SKM-1 treated with dmso at 0.1 percent for 144 hours (cell line): ENCODE measurements around the gene MAN1B1.
"Not testable (repeated sequence)": the region's sequence is repeated elsewhere in the genome, so short reads cannot be mapped to it uniquely, and the experiment has no call there.

Experiments used
- DNase-seq: peaks from one replicate; lab custom pipeline; 2025; ENCODE audit not compliant: unreplicated experiment; lab: John Stamatoyannopoulos, UW

The MAN1B1 gene

DNA sequence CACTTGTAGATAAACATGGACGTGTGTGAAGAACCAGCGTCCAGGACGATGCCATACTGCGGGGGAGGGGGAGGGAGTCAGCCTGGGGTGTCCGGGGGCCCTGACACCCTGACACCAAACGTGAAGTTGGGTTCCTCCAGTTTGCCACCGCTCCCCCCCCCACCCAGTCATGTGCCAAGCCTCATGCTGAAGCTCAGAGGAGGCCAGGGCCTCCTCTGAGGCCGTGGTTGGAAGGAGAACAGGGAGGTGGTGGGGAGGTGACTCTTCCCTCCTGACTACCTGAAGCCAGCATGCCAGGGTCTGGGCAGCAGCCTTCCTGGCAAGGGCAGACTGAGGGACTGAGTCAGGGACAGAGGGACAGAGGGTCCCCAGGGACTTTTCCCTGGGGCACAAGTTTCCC is 34.5 kb upstream of the MAN1B1 start:
- DNase-seq = no peak

DNA sequence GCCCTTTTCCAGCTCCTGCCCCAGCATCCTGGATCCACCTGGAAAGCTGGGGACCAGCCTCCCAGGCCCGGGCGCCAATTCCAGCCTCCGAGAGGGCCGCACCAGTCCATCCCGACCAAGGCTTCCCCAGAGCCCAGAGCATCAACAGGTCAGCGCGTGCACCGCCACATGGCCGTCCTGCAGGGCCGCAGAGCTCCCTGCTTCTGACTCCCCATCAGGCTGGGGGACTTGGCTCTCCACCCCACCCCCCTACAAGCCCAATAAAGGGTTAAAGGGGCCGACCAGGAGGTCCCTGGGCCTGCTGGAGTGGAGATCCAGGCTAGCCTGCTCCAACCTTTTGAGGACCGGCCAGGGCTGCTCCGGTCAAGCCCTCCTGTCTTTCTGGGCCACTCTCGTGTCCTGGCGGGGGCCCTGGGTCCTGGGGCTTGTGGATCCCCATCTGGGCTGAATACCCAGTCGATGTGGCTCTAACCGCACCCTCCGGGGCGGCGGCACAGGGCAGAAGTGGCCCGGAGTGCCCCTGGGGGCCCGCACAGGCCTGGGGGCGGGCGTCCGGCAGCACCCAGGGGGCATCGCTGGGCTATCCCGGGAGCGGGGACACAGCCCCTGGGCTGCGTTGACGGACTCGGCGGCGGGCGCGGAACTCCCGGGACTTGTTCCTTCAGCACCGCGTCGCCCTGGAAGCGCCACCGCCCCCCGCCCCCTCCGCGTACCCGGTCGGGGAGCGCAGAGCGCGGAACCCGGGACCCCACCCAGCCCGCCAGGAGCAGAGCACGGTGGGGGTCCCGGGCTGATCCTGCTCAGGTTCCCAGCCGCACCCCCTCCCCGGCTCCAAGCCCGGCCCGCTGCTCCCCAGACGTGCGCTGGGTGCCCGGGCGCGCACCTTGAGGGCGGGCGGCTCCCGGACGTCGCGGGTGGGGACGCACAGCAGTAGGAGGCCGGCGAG is 33.5 kb upstream of the MAN1B1 start:
- no peak for DNase-seq

DNA sequence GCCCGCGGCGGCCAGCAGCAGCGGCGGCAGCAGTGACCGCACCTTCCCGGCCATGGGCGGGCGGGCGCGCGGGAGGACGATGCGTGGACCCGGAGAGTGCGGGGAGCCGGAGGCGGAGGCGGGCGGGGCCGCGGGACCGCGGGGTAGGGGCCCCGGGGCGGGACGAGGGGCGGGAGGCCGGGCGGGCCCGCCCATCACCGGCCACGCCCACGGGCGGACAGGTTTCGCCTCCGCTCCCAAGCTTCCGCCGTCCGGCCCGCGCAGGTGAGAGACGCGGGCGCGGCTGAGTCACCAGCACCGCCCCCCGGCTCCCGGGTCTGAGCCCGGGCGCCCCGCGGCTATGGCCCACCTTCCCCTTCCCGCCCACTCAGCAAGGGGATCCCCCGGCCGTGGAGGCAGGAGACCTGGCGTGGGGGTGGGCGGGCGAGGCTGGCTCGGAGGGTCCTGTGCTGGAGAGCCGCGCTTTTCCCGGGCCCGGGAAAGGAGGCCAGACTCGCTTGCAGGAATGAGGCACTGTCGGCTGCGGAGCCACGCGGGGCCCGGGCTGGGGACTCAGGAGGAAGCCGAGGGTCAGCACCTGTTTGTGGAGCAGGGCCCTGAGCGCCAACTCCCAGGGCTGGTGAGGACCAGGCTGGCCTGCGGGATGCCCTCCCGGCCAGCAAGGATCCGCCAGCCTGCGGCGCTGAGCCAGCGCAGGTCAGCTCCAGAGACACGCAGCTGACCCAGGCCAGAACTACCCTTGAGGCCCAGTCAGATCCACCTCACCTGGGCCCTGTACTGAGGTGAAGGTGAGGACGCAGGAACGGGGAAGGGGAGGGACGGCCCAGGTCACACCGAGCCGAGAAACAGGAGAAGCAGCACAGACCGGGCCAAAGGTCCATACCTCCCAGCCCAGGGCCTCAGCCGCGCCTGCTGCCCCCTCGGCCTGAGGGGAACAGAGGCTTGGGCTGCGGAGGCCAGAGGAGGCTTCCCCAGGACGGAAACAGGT is 32.5 kb upstream of the MAN1B1 start, which contains the start of gene ENTPD2:
Gene ENTPD2, minus strand, starts transcription at position 118 of the 988 bp plus-strand sequence. Its CDS starts 64 bp downstream, at position 54.
- DNase-seq = no peak

DNA sequence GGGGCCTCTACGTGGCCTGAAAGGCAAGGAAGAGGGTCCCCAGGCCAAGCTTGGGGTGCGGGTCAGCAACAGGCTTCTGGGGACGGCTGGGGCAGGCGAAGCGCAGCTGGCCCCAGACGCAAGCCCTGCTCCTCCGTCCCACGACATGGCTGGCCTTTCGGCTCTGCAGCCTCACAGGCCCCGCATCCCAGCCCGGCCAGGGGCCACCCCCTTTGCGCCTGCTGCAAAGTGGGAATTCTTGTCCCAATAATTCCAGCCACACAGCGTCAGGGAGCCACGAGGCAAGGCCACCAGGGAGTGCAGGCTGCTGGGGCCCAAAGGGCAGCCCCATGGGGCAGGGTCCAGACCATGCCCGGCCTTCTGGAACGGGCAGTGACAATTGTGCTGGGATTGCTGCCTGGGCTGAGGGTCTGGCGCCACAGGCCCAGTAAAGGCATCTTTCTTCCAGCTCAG is 31.8 kb upstream of the MAN1B1 start:
- DNase-seq = no peak

DNA sequence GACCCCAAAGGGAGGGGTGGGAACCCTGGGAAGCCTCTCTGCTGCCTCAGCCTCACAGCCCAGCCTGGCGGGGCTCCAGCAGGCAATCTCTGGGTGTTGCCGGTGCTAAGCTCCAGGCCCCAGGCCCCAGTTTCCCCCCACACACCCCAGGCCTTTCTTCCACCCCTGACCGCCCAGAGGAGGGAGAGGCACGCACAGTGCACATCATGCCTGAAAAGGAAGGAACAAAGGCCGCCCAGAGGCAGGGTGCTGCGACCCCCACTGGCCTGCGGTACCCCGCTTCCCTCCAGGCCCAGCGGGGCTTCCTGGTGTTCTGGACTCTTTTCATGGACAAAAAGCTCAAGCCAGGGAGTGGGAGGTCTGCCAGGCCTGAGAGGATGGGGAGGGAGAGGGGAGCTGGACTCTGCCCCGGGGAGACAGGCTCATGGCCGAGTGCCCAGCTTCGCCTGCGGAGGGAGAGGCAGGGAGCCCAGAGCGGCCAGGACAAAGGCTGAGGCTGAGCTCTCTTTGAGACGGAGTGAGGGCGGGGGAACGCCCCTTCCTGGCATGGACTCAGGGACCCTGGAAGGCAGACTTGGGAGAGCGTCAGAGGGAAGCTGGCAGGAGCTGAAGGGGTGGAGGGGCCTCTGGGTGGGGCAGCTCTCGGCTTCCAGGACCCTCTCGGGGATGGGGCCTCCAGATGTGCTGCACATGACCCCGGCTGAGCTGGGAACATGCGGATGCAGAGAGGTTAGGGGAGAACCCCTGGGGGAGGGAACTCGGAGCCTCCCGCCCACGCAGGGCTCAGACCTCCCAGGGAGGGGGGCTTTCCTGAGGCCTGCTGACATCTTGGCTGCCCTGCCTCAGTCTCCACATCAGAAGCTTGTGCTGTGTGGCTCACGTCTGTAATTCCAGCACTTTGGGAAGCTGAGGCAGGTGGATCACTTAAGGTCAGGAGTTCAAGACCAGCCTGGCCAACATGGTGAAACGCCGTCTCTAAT is 31.1 kb upstream of the MAN1B1 start:
- no peak for DNase-seq

DNA sequence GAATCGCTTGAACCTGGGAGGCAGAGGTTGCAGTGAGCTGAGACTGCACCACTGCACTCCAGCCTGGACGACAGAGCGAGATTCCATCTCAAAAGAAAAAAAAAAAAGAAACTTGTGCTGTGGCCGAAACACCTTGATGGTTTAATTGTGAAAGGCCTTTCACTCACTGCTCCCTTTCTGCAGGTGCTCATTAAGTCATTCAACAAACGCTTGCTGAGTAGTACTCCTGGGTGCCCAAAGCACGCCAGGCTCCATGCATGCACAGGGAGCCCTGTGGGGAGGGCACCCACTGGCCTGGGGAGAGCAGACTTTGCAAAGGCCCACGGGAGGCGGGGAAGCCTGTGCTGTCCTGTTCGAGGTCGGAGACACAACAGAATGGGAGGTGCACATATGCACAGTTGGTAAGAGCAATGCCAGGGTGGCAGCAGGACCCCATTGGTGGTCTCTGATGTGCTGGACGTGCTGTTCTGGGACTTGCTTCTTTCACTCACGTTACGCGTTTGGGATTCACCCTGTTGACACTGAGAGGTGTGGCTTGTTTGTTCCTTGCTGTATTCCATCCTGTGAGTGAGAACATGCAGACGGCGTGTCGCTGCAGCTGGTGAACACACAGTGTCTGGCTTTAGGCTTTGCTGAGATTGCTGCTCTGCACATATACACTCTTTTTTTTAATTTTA is 29.9 kb upstream of the MAN1B1 start:
- DNase-seq = no peak

DNA sequence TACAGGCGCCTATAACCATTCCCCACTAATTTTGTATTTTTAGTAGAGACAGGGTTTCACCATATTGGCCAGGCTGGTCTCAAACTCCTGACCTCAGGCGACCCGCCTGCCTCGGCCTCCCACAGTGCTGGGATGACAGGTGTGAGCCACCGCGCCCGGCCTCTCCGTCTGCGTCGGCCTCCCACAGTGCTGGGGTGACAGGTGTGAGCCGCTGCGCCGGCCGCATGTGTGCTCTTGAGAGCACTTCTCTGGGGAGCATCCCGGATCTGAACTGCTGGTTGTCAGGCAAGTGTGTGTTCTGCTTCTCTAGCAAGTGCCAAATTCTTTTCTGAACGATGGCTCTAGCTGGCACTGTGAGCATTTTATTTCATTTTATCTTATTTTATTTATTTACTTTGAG is 29.2 kb upstream of the MAN1B1 start:
- no peak for DNase-seq

DNA sequence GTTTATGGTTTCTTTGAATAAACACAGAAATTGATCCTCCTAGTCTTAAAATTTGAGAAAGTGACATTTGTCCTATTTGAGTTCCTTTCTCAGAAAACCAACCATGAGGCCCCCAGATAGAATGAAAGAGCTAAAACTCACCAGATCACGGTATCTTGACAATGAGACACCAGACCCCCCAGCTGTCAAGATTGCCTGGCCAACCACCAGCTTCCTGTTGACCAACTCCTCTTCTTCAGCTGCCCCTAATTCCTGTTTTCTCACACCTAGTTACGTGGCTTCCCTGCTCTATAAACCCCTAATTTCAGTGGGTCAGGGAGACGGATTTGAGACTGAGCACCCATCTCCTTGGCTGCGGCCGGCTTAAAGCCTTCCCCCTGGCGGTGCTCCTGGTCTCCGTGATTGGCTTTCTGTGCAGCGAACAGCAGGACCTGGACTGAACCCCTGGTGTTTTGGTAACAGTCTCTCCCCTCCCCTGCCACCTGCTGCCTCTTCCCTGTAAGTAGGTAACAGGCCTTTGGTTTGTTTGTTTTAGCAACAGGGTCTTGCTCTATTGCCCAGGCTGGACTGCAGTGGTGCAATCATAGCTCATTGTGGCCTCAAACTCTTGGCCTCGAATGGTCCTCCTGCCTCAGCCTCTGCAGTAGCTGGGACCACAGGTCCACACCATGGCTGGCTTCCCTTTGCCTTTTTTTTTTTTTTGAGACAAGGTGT is 28.1 kb upstream of the MAN1B1 start:
- no peak for DNase-seq

DNA sequence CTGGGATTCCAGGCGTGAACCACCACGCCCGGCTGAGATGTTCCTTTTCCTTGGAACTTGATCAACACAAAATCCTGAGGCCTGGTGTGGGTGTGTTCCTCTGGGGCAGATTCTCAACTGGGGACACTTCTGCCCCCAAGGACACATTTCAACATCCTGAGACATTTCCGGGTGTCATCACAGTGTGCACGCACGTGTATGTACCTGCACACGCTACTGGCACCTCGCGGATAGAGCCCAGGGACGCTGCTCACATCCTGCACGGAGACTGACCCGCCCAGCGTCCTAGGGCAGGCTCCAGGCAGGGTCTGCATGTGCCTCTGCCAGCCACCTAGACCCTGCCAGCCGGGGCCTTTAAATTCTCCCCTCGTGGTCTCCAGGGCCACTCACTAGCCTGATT is 24.4 kb upstream of the MAN1B1 start:
- DNase-seq = no peak

DNA sequence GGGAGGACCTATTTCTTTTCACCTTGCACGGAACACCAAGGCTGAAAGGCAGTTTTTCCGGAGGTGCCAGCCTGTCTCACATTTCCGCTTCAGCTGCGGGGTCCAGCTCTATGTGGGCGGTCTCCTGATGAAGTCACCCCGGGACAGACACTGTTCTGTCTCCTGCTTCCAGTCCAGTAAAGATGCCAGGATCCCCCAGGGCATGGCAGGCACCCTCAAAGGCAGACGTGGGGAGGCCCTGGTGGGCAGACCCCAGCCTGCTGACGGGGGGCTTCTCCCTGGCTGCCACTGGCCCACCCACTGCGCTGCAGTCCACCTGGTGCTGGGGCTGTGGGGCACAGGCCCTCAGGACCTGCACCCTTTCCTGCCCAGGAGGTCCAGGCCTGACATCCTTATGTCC is 24.0 kb upstream of the MAN1B1 start:
- not testable (repeated sequence) for DNase-seq

DNA sequence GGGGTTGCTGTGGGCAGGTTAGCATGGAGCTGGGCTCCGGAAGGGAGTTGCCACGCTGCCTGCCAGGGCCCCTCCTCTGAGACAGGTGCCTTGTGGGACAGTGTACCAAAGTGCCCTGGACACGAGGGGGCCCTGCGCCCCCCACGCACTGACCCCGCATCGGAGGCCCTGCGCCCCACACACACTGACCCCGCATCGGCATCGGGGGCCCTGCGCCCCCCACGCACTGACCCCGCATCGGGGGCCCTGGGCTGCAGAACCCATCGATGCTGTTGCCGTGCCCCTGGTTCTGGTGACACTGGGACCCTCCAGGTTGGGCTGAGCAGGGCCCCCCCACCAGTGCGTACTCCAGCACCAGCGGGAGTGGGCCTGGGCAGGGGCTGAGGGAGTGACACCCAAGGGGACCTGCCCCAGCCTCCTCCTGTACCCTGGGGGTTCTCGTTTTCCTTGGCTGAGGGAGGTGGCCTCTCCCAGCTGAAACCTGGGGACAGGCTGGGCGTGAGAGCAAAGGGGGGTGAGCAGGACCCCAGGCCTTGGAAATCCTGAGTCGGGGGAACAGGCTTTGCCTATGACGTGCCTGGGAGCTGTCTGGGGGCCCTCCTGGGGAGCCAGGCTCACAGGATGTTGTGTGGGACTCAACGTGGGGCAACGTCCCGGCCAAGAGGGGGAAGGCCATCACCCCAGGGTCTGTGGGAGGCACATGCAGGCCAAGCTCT is 23.3 kb upstream of the MAN1B1 start:
- no peak for DNase-seq

DNA sequence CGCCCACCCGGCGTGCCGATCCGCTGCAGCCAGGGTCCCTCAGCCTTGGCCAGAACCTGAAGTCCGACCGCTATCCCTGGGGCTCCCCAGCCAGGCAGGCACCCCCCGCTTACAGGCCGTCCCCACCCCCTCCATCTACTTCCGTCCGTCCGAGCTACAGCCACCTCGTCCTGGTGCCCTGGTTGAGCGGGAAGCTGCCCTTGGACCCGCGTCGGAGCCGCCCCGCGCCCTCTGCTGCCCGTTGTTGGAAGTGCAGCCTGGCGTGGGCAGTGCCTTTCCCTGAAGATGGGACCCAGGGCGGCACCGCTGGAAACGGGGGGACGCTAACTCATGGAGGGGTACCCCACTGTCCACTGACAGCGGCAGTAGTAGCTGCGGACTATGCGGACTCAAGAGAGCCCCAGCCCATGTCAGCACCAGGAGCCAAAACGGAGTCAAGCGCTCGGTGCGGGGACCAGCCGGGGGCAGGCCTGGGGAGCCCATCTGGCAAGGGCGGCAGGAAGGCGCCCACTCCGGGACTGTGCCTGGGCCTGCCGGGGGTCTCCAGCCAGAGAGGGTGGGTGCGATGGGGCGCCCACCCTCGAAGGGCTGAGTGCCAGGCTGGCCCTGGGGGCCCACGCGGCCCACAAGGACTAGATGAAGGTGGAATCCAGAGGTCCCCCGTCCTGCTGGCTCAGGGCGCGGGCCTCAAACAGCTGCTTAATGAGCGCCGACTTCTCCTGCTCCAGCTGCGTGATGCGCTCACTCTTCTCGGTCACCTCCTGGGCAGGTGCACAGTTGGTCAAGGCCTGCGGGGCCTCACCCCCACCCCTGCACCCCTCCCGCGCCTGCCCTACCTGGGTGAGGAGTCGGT is 22.5 kb upstream of the MAN1B1 start:
- peak; percentile 44 for DNase-seq

DNA sequence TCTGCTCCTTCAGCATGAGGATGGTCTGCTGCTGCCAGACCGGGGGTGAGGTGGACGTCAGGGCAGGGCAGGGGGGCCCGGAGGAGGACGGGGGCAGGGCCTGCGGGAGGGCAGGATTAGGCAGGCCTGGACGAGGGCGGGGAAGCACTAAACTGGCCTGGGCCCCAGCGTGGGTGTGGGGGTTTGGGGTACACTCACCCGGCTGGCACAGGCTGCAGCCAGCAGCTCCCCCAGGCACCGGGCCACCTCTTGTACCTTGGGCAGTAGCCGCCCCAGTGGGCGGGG is 22.0 kb upstream of the MAN1B1 start:
- no peak for DNase-seq

DNA sequence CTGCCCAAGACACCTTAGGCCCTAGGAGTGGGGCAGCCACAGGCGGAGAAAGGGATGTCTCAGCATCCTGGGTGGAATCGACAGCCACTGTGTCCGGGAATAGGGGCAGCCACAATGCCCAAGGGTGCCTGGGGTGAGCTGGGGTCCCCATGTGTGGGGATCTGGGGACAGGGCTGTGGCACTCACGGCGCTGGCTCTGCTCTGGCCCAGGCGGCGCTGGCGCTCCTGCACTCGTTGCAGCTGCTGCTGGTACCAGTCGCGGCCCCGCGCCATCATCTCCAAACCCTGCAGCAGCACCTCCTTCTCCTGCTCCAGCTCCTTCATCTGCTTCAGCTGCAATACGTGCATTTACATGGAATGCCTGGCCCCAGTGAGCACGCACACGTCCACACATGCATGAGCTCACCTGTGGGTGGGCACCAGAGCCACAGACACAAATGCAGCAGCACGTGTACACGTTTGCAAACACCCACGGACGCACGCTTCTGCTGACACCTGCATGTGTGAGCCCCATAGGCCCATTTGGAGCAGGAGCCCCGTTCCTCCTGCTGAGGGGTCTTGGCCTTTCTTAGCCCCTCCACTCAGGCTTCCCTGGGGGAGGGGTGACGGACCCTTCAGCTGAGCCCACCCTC is 21.3 kb upstream of the MAN1B1 start:
- DNase-seq = no peak

DNA sequence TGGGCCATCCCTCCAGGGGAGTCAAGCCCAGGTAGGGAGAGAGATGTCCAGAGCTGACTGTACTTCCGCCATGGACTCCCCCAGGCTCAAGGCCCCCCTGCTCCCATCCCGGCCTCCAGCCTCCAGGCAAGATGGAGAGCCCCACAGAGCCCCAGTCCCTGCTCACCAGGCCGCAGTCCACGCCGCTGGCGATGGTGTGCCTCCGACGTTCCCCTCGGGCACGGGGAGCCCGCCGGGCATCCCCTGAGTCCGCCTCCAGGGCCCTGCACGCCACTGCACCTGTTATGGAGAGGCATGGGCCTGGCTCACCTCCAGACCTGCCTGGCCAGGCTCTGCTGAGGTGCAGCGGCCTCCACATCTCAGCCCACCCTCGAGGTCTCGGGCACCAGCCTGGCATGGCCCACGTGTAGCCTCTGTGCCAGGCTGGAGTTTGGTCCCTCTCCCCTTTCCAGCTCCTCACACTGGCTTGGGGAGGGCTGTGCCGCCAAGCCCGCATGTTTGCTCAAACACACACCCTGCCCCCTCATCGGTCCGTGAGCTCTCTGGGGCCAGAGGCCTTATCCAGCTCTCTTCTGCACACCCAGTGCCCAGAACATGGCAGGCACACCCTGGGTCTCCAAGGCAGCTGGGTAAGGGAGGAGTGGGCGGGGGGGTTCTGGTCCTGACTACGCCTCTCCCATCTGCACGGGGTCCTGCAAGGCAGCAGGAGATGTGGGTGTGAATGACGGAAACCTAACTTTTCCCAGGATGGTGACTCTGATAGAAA is 20.5 kb upstream of the MAN1B1 start:
- DNase-seq = no peak

DNA sequence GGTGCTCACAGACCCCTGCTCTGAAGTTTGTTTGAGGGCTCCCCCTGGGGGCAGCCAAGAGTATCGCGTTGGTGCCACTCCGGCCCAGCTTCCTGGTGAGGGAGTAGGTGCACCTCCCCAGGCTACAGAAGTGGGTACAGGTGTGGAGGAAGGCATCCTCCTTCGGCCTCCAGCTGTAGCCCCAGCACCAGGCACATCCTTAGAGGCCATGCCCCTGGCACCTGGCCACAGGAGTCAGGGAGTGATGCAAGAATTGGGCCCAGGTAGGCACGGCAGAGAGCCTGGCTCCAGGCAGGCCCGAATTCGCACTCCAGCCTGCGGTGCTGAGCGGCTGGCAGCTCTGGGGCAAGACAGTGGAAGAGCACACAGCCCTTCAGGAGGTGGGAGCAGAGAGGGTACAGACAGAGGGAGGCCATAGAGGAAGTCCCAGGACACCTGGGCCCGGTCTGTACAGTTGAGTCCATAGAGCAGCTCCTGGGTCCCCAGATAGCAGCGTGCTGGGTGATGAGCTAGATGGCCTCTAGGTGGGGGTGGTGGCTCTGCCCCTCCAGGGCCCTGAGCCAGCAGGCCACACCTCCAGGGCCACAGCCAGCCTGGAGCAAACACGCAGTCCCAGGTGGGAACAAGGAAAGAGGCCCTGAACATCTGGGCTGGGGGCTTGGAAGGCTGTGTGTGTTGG is 18.8 kb upstream of the MAN1B1 start:
- peak; percentile 77 for DNase-seq
